Esophagus mucosa (tissue), 1 donor: ENCODE data around the gene CCDC28A. TPM values are rescaled to one million over a fixed set of nuclear protein-coding genes. Genes with fewer than 3 reads are reported as not detected.
"Not testable (repeated sequence)": the region's sequence is repeated elsewhere in the genome, so short reads cannot be mapped to it uniquely, and the experiment has no call there.

ENCODE experiments used
- ATAC-seq: fragments of 200-7000 bp; cut with Tn5 transposase; one replicate; pipeline ENCODE4 v1.9.1; 2020
- total RNA-seq: library from RNA; stranded (reverse); gene quantifications from one replicate; pipeline ENCODE4 v1.2.4, GENCODE V29; 2023
- donor health status: DM: yes; HTN: yes; CAD: no.

The CCDC28A gene
- 10.1 TPM for total RNA-seq

DNA sequence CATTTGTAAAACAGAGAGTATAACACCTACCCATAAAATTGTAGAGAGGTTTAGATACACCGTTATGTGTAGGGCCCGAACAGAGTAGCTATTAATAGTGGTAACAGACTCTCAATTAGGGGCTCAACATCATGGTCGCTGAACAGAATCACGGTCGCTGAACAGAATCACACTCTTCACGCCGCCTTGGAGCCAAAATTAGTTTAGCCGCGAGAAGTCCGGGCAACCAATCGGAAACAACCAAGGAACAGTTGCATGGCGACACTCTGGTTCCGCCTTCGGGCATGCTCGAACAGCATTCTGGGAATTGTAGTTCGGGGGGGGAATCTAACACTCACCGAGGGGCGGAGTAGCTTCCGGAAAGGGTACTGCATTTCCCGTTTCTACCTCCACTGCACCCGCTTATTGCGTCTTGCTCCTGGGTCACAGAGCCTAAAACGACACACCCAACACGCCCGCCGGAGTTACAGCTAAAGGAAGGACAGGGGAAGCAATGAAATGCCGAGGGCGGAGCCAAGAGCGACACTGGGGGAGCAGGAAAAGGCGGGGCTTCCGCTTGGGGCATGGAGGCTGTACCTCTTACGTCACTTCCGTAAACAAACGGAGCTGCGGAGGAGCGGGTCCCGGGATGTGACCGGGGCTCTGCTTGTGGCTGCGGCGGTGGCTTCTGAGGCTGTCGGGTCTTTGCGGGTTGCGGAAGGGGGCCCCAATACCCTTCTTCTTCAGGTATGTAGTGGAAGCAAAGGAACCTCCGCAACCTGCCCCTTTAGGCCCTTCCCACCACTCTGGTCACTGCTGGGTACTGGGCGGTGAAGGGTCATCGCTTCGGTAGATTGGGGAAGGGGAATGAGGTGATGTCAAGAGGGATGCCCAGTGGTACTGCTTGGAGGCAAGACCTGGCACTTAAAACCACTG lies at the start of gene CCDC28A:
TSS of gene CCDC28A (plus strand) at position 593 of the 915 bp plus-strand sequence. CDS start 2,352 bp downstream, outside the sequence.
- ATAC-seq = peak; percentile 97

GRCh38 chr6:138724015-138724414 lies 49.6 kb upstream of the CCDC28A start:
- no peak for ATAC-seq

DNA sequence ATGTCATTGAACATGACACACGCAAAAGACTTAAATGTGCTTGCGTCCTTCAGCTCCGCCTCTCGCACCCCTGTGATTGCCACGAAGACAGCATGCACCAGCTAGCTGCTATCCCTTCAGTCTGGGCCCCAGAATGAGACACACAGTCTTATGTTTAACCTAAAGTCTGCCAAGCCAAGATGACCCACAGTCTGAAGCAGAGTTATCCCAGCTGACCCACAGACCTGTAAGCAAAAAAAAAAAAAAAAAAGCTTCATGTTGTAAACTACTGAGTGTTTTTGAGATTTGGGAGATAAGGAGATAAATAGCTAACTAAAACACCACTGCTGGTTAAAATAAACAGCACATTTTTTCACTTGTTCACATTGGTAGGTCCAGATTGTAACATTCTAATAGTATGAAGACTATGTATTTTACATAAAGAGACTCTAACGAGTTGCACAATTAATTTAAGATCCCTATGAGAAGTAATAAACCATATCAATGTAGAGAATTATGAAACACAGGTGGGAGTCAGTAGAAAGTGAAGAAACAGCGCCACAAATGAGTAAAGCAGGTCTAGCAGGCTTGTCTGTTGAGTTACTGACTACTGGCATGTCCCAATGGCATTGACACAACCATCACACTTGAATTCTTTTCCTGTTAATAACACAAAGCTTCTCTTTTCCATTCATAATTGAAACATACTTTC lies 47.4 kb upstream of the CCDC28A start:
- peak; percentile 73 for ATAC-seq

DNA sequence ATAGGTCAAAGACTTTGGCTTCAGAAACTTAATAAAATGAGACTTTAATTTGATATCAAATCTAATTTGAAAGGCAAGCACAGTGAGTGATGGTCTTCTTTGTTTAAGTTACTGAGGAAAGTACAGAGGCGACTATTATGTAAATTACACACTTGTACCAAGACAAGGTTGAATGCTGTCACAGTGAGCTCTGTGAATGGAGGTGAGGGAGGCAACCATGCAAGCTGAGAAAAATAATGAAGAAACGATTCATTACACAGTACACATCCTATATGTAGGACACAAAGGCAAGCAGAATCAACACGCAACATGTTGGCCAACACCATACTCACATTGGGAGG lies 46.8 kb upstream of the CCDC28A start:
- ATAC-seq = no peak

DNA sequence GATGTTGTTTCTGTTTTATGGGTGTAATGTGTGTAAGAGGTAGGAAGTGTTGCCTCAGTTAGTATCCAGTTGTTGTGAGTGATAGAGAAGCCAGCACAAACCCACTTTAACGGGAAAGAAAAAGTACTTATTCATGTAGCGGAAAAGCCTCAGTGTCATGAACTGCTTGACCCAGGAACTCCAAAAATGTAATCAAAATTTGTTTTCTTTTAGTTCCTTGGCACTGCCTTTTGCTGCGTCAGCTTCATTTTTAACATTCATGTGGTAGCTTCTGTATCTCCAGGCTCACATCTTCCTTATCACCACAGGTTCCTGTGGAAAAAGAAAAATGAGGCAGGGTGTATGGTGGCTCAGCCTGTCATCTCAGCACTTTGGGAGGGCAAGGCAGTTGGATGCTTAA lies 46.4 kb upstream of the CCDC28A start:
- no peak for ATAC-seq

GRCh38 chr6:138728662-138729061 lies 44.9 kb upstream of the CCDC28A start:
- ATAC-seq = no peak

DNA sequence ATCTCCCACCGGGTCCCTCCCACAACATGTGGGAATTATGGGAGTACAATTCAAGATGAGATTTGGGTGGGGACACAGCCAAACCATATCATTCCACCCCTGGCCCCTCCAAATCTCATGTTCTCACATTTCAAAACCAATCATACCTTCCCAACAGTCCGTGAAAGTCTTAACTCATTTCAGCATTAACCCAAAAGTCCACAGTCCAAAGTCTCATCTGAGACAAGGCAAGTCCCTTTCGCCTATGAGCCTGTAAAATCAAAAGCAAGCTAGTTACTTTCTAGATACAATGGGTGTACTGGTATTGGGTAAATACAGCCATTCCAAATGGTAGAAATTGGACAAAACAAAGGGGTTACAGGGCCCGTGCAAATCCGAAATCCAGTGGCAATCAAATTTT lies 43.5 kb upstream of the CCDC28A start:
- ATAC-seq = not testable (repeated sequence)

DNA sequence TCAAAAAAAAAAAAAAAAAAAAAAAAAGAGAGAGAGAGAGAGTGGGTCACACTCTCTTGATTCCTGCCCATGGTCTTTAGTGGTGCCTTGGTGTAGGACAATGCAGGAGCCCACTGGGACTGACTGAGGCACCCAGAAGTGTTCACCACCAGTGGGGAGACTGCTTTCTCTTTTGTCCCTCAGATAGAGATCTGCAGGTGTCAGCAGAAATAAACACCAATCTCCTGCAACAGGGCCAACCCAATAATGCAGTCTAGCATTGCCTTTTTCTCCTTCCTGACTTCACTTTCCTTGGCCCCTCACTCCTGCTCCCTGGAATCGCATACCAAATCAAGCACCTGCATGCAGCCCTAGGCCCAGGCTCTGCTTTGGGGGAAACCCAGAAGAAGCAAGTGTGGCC lies 39.0 kb upstream of the CCDC28A start:
- no peak for ATAC-seq

- ATAC-seq = no peak
Observed at GRCh38 chr6:138736640-138737039, 36.9 kb upstream of the CCDC28A start.

- no peak for ATAC-seq
Observed at GRCh38 chr6:138752017-138752416, 21.6 kb upstream of the CCDC28A start.

GRCh38 chr6:138757136-138757535 lies 16.4 kb upstream of the CCDC28A start:
- no peak for ATAC-seq

- ATAC-seq = no peak
Observed at GRCh38 chr6:138765896-138766655, 7.5 kb upstream of the CCDC28A start.

- ATAC-seq = no peak
Observed at GRCh38 chr6:138769102-138769676, 4.4 kb upstream of the CCDC28A start.

- ATAC-seq = peak; percentile 2
Observed at GRCh38 chr6:138772596-138773176, 883 bp upstream of the CCDC28A start.

- ATAC-seq = no peak
Observed at GRCh38 chr6:138774370-138774769, 801 bp downstream of the CCDC28A start.

DNA sequence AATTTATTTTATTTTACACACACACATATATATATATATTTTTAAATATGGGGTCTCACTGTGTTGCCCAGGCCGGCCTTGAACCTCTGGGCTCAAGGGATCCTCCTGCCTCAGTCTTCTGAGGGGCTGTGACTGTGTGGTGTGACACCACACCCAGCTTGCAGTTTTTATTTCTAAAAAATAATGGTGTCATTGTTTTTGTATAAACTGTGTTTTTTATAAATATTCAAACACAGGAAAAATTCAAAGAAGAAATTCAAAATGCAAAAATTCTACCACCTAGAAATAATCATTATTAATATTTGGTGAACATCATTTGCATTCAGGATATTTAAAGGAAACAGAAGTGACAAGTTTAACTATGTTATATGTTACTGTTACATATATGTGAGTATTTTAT lies 3.1 kb downstream of the CCDC28A start:
- no peak for ATAC-seq

- no peak for ATAC-seq
Observed at GRCh38 chr6:138778331-138778730, 4.8 kb downstream of the CCDC28A start.

GRCh38 chr6:138782243-138782642 lies 8.7 kb downstream of the CCDC28A start:
- ATAC-seq = no peak

GRCh38 chr6:138785079-138785478 lies 11.5 kb downstream of the CCDC28A start:
- ATAC-seq = no peak

DNA sequence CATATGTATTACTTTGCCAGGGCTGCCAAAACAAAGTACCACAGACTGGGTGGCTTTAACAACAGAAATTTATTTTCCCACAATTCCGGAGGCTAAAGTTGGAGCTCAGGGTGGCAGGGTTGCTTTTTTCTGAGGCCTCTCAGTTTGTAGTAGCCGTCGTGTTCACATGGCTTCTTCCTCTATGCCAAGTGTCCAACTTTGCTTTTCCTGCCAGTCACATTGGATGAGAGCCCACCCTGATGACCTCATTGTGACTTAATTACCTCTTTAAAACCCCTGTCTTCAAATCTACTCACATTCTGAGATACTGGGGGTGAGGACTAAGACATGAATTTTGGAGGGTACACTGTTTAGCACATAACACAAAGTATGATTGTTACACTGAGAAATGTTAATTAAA lies 12.4 kb downstream of the CCDC28A start:
- no peak for ATAC-seq

DNA sequence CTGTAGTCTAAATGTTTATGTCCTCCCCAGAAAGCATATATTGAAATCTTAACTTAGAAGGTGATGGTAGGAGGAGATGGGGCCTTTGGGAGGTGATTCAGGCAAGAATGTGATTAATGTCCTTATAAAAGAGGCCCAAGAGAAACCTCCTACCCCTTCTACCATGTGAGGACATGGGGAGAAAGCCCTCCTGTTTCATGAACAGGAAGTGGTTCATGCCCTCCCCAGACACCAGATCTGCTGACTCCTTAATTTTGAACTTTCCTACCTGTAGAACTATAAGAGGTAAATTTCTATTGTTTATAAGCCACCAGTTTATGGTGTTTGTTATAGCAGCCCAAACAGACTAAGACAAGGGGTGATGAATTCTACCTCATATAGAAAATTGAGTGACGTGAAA lies 13.6 kb downstream of the CCDC28A start:
- ATAC-seq = no peak

- ATAC-seq = peak; percentile 99
Observed at GRCh38 chr6:138795809-138796603, 22.4 kb downstream of the CCDC28A start, which contains the start of gene ECT2L. Gene ECT2L, plus strand, starts transcription at chr6:138796087. Its CDS starts 17,188 bp downstream, at chr6:138813275.
